ENCODE data around the gene ZBTB34.

DNA sequence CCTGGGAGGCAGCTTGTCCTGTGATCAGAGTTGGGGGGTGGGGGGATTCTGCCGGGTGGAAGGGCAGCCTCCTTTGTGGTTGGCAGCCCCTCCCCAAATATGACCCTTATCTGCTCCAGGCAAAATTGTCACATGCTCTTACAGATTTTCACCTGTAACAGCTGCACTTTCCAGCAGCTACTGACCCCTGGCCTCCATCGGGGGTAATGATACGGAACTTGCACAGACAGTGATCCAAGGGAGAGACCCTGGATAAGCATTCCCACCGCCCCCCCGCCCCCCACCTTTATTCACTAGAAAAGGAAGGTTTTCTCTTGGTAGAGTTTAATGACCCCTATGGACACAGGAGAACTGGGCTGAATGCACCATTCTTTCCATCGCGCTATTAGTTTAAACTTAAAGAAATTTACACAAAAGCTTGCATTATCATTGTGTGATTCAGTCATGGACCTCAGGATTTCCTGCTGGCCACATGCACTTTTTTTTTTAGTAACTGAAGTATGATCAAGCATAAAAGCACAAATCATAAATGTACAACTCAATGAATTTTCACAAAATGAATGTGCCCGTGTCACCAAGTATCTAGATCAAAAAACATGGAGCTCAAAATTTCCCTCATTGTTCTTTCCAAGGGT lies 10.7 kb upstream of the ZBTB34 start:
- no peak for TF ChIP-seq POLR2A (IDR thresholded peaks at IDR 0.05)
- TF ChIP-seq, protein P1, sequence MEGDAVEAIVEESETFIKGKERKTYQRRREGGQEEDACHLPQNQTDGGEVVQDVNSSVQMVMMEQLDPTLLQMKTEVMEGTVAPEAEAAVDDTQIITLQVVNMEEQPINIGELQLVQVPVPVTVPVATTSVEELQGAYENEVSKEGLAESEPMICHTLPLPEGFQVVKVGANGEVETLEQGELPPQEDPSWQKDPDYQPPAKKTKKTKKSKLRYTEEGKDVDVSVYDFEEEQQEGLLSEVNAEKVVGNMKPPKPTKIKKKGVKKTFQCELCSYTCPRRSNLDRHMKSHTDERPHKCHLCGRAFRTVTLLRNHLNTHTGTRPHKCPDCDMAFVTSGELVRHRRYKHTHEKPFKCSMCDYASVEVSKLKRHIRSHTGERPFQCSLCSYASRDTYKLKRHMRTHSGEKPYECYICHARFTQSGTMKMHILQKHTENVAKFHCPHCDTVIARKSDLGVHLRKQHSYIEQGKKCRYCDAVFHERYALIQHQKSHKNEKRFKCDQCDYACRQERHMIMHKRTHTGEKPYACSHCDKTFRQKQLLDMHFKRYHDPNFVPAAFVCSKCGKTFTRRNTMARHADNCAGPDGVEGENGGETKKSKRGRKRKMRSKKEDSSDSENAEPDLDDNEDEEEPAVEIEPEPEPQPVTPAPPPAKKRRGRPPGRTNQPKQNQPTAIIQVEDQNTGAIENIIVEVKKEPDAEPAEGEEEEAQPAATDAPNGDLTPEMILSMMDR (IDR thresholded peaks at IDR 0.05), result no peak

Measured in prostate gland (tissue), 2 donors.